GM20000 (cell line): ENCODE results near the gene ATF6B.
A peak's percentile ranks its signal among the peaks of the same experiment; 100 is the strongest.

ENCODE experiments used
- DNase-seq: peaks from one replicate; pipeline ENCODE4 v3.0.0; 2012; ENCODE audit warnings: low spot score
- TF ChIP-seq, protein P1 (sequence below): IDR thresholded peaks from 2 replicates; pipeline ENCODE4 v1.5.1; 2012; ENCODE audit warnings: mild to moderate bottlenecking, control low read depth; ENCODE audit errors: extremely low read depth, missing control alignments

ATF6B gene

DNA sequence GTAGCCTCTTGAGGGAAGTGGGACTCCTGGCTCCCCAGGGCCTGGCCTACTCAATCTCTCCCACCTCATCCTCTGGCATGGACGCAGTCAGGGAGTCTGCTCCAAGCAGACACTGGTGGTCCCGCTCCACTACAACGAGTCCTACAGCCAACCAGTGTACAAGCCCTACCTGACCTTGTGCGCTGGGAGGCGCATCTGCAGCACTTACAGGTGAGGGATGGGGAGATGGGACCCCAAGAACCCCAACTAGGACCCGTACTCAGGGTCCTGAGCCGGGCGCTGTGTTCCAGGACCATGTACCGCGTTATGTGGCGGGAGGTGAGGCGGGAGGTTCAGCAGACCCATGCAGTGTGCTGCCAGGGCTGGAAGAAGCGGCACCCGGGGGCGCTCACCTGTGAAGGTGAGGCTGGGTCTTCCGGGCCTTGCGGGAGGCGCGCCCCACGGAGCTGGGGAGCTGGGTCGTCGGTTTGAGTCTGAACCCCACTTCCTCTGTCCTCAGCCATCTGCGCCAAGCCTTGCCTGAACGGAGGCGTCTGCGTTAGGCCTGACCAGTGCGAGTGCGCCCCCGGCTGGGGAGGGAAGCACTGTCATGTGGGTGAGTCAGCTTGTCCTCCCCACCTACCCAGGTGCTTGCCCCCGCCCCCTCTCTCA, 38.5 kb upstream of the ATF6B start:
- TF ChIP-seq, protein P1, sequence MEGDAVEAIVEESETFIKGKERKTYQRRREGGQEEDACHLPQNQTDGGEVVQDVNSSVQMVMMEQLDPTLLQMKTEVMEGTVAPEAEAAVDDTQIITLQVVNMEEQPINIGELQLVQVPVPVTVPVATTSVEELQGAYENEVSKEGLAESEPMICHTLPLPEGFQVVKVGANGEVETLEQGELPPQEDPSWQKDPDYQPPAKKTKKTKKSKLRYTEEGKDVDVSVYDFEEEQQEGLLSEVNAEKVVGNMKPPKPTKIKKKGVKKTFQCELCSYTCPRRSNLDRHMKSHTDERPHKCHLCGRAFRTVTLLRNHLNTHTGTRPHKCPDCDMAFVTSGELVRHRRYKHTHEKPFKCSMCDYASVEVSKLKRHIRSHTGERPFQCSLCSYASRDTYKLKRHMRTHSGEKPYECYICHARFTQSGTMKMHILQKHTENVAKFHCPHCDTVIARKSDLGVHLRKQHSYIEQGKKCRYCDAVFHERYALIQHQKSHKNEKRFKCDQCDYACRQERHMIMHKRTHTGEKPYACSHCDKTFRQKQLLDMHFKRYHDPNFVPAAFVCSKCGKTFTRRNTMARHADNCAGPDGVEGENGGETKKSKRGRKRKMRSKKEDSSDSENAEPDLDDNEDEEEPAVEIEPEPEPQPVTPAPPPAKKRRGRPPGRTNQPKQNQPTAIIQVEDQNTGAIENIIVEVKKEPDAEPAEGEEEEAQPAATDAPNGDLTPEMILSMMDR, result no peak

DNA sequence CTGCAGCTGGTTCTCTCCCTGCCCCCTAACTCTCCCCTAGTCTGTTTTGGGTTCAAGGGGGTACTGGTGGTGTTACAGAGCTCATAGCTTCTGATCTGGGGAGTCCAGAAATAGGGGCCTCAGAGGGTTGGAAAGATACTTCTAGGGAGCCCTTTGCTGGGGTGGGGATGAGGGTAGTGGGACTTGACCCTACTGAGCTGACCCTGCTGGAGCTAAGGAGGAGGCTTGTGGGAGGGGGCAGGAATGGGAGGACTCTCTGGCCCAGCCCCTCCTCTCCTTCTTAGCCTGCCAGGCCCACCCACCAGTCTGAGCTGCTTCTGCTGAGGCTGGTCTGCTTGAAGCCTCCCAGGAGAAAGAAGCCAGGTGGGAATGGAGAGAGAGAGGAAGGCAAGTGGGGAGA, 36.2 kb upstream of the ATF6B start, which contains the start of gene EGFL8:
TSS of gene EGFL8 (plus strand) at position 301 of the 400 bp plus-strand sequence. CDS start 1,571 bp downstream, outside the sequence.
- TF ChIP-seq, protein P1, result no peak

More for the DNA sequence above, 38.5 kb upstream of the ATF6B start:
- DNase-seq, result no peak

DNA sequence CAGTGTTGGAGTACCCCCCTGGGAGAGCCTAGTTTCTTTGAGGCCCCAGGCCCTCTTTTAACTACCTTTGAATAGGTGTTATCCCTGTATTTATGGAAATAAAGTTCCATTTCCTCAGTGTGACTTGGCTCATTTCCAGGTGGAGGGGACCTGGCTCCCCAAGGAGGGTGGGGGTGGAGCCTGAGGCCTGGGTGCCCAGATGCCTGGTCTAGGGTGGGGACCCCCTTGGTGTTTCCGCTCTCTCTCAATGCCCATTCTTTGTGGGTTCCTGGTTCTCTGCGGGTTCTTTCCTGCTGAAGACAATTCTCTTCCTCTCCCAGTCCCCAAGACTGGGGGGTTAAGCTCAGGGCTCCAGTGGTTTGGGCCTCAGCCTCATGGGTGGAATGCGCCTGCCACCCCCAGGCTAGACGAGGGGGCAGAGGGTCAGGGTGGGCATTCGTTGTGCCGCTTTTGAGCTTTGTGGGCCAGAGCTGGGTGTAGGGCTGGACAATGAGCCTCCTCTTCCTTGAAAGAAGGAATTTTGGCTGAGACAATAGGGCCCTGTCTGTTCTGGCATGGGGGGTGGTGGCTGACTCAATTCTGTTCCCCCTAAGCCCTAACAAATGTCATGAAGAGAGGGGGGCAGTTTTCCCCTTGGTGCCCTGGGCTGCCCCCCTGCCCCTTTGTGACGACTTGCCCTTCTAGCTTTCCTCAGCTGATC, 35.7 kb upstream of the ATF6B start:
- DNase-seq, result no peak

More for the DNA sequence above, 36.2 kb upstream of the ATF6B start, which contains the start of gene EGFL8:
- DNase-seq, result no peak

DNA sequence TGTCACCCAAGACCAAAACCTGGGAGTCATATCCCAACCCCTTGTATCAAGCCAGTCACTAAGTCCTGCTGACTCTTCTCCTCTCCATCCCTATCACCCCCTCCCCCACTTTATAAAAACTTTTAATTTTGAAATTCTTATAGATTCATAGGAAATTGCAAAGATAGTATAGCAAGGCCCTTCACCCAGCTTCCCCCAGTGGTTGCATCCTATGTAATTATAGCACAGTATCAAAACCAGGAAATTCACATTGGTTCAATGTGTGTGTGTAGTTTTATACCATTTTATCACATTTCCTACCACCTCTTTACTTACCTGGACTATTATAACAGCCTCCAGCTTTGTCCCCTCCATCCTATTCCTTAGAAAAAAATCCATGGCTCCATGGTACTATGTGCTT, 30.0 kb upstream of the ATF6B start:
- TF ChIP-seq, protein P1, result no peak
- no peak for DNase-seq

More for the DNA sequence above, 35.7 kb upstream of the ATF6B start:
- TF ChIP-seq, protein P1, result no peak

DNA sequence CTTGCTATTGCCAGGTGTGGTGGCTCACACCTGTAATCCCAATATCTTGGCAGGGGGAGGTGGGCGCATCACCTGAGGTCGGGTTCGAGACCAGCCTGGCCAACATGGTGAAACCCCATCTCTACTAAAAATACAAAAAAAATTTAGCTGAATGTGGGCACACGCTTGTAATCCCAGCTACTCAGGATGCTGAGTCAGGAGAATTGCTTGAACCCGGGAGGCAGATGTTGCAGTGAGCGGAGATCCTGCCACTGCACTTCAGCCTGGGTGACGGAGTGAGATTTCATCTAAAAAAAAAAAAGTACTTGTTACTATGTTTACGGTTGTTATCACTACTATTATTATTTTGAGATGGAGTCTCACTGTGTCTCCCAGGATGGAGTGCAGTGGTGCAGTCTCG, 28.8 kb upstream of the ATF6B start:
- TF ChIP-seq, protein P1, result no peak
- no peak for DNase-seq

DNA sequence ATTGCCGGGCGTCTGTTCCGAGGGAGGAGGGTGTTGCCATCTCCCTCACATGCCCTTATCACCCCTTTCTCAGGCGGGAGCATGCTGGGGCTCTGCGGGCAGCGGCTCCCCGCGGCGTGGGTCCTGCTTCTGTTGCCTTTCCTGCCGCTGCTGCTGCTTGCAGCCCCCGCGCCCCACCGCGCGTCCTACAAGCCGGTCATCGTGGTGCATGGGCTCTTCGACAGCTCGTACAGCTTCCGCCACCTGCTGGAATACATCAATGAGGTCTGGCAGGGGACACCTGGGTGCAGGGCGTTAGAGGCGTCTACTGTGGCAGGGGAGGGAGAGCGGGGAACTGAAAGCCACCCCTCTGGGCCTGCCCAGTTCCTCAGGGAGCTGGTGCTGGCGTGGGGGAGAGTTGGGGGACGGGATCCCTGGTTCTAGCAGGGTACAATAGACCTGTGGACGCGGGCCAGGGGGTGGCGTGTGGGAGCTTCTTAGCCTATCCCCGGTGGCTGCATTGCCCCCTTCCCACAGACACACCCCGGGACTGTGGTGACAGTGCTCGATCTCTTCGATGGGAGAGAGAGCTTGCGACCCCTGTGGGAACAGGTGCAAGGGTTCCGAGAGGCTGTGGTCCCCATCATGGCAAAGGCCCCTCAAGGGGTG, 26.6 kb upstream of the ATF6B start:
- DNase-seq, result peak; percentile 88
- TF ChIP-seq, protein P1, result peak; percentile 79
